Neural progenitor cell (in vitro differentiated cells): ENCODE results near the gene PANK4. TPM values are rescaled to one million over a fixed set of nuclear protein-coding genes. Genes with fewer than 3 reads are reported as not detected.

ENCODE experiments used
- DNase-seq: peaks from one replicate; pipeline ENCODE4 v3.0.0-alpha.2; 2016; ENCODE audit warnings: low spot score
- H2AFZ ChIP-seq: fragments of 200-600 bp; sonication (generic); replicated peaks from 2 replicates; pipeline ENCODE4 v1.6.1; 2016; ENCODE audit warnings: antibody characterized with exemption
- H3F3A ChIP-seq: fragments of 200-600 bp; sonication (generic); 2 replicates; pipeline ENCODE4 v1.6.1; 2016; ENCODE audit warnings: antibody characterized with exemption, low read depth
- H3K27ac ChIP-seq: fragments of 200-600 bp; sonication (generic); 2 replicates; pipeline ENCODE4 v1.5.1; 2016; ENCODE audit warnings: mild to moderate bottlenecking
- H3K27me3 ChIP-seq: fragments of 200-600 bp; sonication (generic); 2 replicates; pipeline ENCODE4 v1.6.1; 2016; ENCODE audit warnings: mild to moderate bottlenecking, moderate library complexity
- H3K36me3 ChIP-seq: fragments of 200-600 bp; sonication (generic); 2 replicates; pipeline ENCODE4 v1.5.1; 2016
- H3K4me1 ChIP-seq: fragments of 200-600 bp; sonication (generic); 2 replicates; pipeline ENCODE4 v1.6.1; 2016; ENCODE audit warnings: mixed run types
- H3K4me2 ChIP-seq: fragments of 200-600 bp; sonication (generic); 2 replicates; pipeline ENCODE4 v1.6.1; 2016
- H3K4me3 ChIP-seq: fragments of 200-600 bp; sonication (generic); 2 replicates; pipeline ENCODE4 v1.5.1; 2016
- H3K79me2 ChIP-seq: fragments of 200-600 bp; sonication (generic); 2 replicates; pipeline ENCODE4 v1.6.1; 2016; ENCODE audit warnings: low read depth
- H3K9ac ChIP-seq: fragments of 200-600 bp; sonication (generic); 2 replicates; pipeline ENCODE4 v1.6.1; 2016
- H3K9me3 ChIP-seq: fragments of 200-600 bp; sonication (generic); 2 replicates; pipeline ENCODE4 v1.5.1; 2016; ENCODE audit warnings: low read depth
- H4K20me1 ChIP-seq: fragments of 200-600 bp; sonication (generic); 2 replicates; pipeline ENCODE4 v1.6.1; 2016; ENCODE audit warnings: low read depth
- H3K27ac Mint-ChIP-seq: 3 replicates; pipeline ENCODE4 v1.8.0; 2021; ENCODE audit warnings: mixed read lengths
- H3K27me3 Mint-ChIP-seq: 2 replicates; pipeline ENCODE4 v1.8.0; 2022; ENCODE audit warnings: low read depth, mild to moderate bottlenecking, inconsistent platforms, moderate library complexity, mixed read lengths; ENCODE audit not compliant: insufficient read depth
- H3K36me3 Mint-ChIP-seq: 3 replicates; pipeline ENCODE4 v1.8.0; 2021; ENCODE audit warnings: mixed read lengths
- H3K4me1 Mint-ChIP-seq: 3 replicates; pipeline ENCODE4 v1.8.0; 2021; ENCODE audit warnings: mixed read lengths
- H3K4me3 Mint-ChIP-seq: 3 replicates; pipeline ENCODE4 v1.8.0; 2021; ENCODE audit warnings: mild to moderate bottlenecking, moderate library complexity, mixed read lengths
- H3K9me3 Mint-ChIP-seq: 3 replicates; pipeline ENCODE4 v1.8.0; 2020; ENCODE audit warnings: mixed read lengths
- EZH2 ChIP-seq: fragments of 200-600 bp; sonication (generic); IDR thresholded peaks from 2 replicates; pipeline ENCODE4 v1.6.1; 2017; ENCODE audit warnings: antibody characterized with exemption, mild to moderate bottlenecking, moderate library complexity
- EZH2phosphoT487 ChIP-seq: fragments of 200-600 bp; sonication (generic); IDR thresholded peaks from 2 replicates; pipeline ENCODE4 v1.6.1; 2017; ENCODE audit warnings: antibody characterized with exemption
- total RNA-seq: library from RNA; depleted of rRNA; stranded (reverse); fragments of >200 nt; gene quantifications from 2 replicates; pipeline ENCODE4 v1.2.3, GENCODE V29; 2015; ENCODE audit warnings: low replicate concordance
- TF ChIP-seq, protein P1 (sequence below): fragments of 200-600 bp; sonication (generic); IDR thresholded peaks from 2 replicates; pipeline ENCODE4 v1.5.1; 2017; ENCODE audit warnings: antibody characterized with exemption, mild to moderate bottlenecking

The PANK4 gene
- total RNA-seq, 1 donor from 2014 or later, result 30.6 TPM

GRCh38 chr1:2546515-2547209 is 20.3 kb upstream of the PANK4 start:
- Mint-ChIP-seq H3K27ac (peak overlapping the region; percentile 66), H3K36me3 (no peaks in the 10 kb centered on the region), H3K27me3 (no peaks in the 10 kb centered on the region), H3K9me3 (no peaks in the 10 kb centered on the region), H3K4me3 (peak overlapping the region; percentile 91), H3K4me1 (peaks cover 54% of the 10 kb centered on the region)
- H3F3A ChIP-seq, result peaks cover 68% of the 10 kb centered on the region
- H2AFZ ChIP-seq, result no peak overlapping the region
- H3K36me3 ChIP-seq, result no peaks in the 10 kb centered on the region
- peak overlapping the region; percentile 93 for H3K27ac ChIP-seq
- H3K27me3 ChIP-seq, result no peaks in the 10 kb centered on the region
- H3K4me1 ChIP-seq, result peaks cover 48% of the 10 kb centered on the region
- H3K9me3 ChIP-seq, result no peaks in the 10 kb centered on the region
- TF ChIP-seq, protein P1, sequence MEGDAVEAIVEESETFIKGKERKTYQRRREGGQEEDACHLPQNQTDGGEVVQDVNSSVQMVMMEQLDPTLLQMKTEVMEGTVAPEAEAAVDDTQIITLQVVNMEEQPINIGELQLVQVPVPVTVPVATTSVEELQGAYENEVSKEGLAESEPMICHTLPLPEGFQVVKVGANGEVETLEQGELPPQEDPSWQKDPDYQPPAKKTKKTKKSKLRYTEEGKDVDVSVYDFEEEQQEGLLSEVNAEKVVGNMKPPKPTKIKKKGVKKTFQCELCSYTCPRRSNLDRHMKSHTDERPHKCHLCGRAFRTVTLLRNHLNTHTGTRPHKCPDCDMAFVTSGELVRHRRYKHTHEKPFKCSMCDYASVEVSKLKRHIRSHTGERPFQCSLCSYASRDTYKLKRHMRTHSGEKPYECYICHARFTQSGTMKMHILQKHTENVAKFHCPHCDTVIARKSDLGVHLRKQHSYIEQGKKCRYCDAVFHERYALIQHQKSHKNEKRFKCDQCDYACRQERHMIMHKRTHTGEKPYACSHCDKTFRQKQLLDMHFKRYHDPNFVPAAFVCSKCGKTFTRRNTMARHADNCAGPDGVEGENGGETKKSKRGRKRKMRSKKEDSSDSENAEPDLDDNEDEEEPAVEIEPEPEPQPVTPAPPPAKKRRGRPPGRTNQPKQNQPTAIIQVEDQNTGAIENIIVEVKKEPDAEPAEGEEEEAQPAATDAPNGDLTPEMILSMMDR, result peak; percentile 20
- TF ChIP-seq EZH2phosphoT487 (no peak), EZH2 (no peak)
- peak overlapping the region; percentile 68 for H3K4me3 ChIP-seq
- H3K4me2 ChIP-seq, result peak overlapping the region; percentile 92
- peak overlapping the region; percentile 80 for H3K9ac ChIP-seq
- H3K79me2 ChIP-seq, result no peaks in the 10 kb centered on the region
- peaks cover 13% of the 10 kb centered on the region for H4K20me1 ChIP-seq
- peak; percentile 94 for DNase-seq

- H3K27me3 Mint-ChIP-seq, result peaks cover 2% of the 10 kb centered on the region
- DNase-seq, result peak; percentile 98
- H3K36me3 Mint-ChIP-seq, result no peaks in the 10 kb centered on the region
- H3K27ac Mint-ChIP-seq, result peak overlapping the region; percentile 95
- H3K4me2 ChIP-seq, result peak overlapping the region; percentile 92
- TF ChIP-seq, protein P1, result no peak
- TF ChIP-seq EZH2 (no peak), EZH2phosphoT487 (no peak)
- no peaks in the 10 kb centered on the region for H3K27me3 ChIP-seq
- H3K9me3 ChIP-seq, result no peaks in the 10 kb centered on the region
- peak overlapping the region; percentile 91 for H3K4me3 Mint-ChIP-seq
- peaks cover 75% of the 10 kb centered on the region for H3F3A ChIP-seq
- H3K4me1 ChIP-seq, result peaks cover 51% of the 10 kb centered on the region
- H3K4me3 ChIP-seq, result peak overlapping the region; percentile 68
- peaks cover 13% of the 10 kb centered on the region for H4K20me1 ChIP-seq
- no peaks in the 10 kb centered on the region for H3K36me3 ChIP-seq
- H3K9me3 Mint-ChIP-seq, result no peaks in the 10 kb centered on the region
- no peaks in the 10 kb centered on the region for H3K79me2 ChIP-seq
- H2AFZ ChIP-seq, result no peak overlapping the region
- H3K4me1 Mint-ChIP-seq, result peaks cover 55% of the 10 kb centered on the region
- H3K9ac ChIP-seq, result peak overlapping the region; percentile 80
- H3K27ac ChIP-seq, result peak overlapping the region; percentile 99
Observed at GRCh38 chr1:2545754-2546514, 19.5 kb upstream of the PANK4 start.

- Histone ChIP-seq H3K27me3 (peaks cover 6% of the 10 kb centered on the region), H4K20me1 (peaks cover 13% of the 10 kb centered on the region), H3F3A (peaks cover 83% of the 10 kb centered on the region), H3K36me3 (no peaks in the 10 kb centered on the region), H3K27ac (peak overlapping the region; percentile 99), H3K4me1 (peaks cover 59% of the 10 kb centered on the region), H3K9me3 (no peaks in the 10 kb centered on the region), H3K79me2 (no peaks in the 10 kb centered on the region), H2AFZ (no peak overlapping the region), H3K4me3 (peak overlapping the region; percentile 34), H3K9ac (peak overlapping the region; percentile 36), H3K4me2 (peak overlapping the region; percentile 79)
- TF ChIP-seq EZH2phosphoT487 (no peak), EZH2 (no peak)
- TF ChIP-seq, protein P1, result no peak
- peak overlapping the region; percentile 71 for H3K4me3 Mint-ChIP-seq
- H3K27me3 Mint-ChIP-seq, result peaks cover 2% of the 10 kb centered on the region
- H3K4me1 Mint-ChIP-seq, result peaks cover 49% of the 10 kb centered on the region
- H3K36me3 Mint-ChIP-seq, result no peaks in the 10 kb centered on the region
- H3K27ac Mint-ChIP-seq, result peak overlapping the region; percentile 95
- no peaks in the 10 kb centered on the region for H3K9me3 Mint-ChIP-seq
- peak; percentile 95 for DNase-seq
Observed at GRCh38 chr1:2544875-2545640, 18.7 kb upstream of the PANK4 start.
